AG20443 (cell line): ENCODE data around the gene EGFL7.

Source experiments
- DNase-seq: peaks from one replicate; pipeline ENCODE4 v3.0.0; 2012; ENCODE audit warnings: low spot score, mixed read lengths

Gene EGFL7

GRCh38 chr9:136673088-136673974 lies 10.6 kb downstream of the EGFL7 start:
- DNase-seq: no peak

DNA sequence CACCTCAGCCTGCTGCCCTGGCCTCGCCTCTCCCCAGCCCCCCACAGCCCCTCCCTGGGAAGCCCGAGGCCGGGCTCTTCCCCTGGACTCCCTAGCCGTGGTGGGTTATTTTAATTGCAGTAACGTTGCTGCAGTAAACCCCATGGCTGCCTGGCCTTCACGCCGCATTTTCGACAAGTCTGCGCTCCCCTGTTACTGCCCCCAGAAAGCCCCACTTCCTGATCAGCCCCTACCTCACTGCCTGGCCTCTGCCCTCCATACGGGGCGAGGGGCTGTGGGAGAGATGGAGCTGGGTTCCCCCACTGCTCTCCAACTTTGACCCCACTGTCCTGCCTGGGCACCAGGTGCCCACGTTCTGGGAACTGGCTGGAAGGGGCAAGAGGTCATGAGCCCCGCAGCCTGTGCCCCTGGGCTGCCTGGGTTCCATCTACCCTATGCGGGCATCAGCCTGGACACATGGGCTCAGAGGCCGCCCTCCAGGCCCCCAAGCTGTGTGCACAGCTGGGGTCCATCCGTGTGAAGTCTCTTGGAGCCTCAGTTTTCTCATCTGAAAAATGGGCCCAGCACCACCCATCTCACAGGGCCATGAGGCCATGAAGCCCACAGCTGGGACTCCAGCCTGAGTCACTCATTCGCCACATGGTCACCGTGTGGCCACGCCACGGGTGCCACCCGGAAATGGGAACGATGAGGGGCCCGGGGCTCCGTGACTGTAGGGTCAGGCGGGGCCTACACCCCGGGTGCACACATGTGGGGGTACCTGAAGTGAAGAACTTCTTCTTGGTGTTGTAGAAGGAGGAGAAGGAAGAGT lies 11.5 kb downstream of the EGFL7 start:
- no peak for DNase-seq

DNA sequence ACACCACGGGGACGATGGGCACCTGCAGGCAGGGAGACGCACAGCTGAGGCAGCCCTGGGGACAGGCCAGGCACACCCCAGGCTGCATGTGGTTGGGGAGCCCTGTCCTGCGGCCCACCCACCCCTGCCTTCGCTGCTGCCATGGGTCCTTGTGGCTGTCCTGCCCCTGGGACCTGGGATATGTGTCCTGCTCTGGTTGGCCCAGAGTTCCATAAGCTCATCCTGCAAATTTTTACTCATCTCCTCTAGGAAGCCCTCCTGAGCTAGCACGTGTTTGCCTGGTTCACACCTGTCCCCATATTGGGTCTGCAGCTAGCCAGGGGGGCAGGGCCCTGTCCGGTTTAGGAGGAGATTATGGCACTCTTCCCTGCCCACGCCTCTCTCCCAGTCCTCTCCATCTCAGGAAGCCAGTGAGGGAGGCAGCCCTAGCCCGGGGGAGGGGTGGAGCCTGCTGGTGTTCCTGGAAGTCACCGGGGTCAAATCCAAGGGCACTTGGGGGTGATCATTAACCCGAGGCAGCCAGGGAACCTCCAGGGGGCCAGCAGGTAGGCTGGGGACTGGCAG lies 12.2 kb downstream of the EGFL7 start:
- no peak for DNase-seq

DNA sequence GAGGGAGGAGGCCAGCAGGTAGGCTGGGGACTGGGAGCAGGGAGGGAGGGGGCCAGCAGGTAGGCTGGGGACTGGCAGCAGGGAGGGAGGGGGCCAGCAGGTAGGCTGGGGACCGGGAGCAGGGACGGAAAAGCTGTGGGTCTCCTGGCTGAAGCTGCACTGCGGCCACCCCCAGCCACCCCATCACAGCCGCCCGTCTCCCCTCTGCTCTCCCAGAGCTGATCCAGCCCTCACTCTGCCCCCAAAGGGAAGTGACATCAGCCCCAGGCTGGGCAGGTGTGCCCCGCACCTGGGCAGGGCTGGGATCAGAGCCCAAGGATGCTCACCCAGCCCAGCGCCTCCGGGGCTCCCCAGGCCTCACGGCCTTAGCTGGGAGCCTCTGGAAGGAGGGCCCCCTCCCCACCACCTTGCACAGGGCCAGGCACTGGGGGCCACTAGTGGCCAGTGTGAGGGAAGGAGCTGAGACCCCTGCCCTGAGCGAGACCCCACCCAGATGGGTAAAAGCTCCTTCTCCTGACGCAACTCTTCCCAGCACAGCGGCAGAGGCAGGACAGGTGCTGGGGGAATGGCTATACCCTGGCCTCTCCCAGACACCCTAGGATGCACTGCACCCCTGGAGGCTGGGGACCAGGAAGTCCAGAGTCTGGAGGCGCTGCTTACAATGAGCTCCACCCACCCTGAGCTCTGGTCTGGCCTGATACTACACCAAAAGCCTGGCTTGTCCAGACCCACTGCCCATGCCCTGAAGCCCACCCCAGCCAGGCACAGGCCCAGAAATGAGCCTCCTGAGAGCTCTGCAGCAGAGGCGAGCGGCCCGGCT lies 13.0 kb downstream of the EGFL7 start:
- no peak for DNase-seq

GRCh38 chr9:136676297-136676794 lies 13.6 kb downstream of the EGFL7 start:
- no peak for DNase-seq

DNA sequence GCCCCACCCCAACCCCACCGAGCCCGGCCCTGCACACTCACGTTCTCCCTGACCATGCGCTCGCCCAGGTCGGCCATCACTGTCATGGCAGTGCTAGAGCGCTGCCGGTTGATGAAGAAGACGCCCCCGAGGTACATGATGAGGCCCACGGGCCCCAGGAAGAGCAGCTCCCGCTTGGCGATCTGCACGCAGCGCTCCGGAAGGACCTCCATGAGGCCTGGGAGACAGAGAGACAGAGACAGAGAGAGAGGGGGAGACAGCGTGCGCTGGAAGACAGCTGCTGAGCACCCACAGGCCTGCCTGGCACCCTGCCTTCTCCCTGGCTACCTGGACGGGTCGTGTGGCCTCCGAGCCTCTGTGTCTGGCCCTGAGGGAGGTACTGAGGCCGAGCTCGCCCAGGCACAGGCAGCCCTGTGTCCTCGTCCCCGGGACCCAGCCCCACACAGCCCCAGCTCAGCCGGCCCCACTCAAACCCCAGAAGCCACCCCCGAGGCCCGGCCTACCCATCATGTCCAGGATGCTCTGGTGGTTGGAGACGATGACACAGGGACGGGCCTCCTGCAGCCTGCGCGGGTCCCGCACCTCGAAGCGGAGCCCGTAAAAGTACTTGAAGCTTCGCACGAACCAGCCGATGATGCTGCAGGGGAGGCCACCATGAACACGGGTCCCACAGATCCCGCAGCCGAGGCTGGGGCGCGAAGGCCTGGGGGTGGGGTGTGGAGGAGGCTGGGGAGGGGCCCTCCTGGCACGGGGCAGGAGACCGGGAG lies 14.4 kb downstream of the EGFL7 start:
- DNase-seq: no peak

DNA sequence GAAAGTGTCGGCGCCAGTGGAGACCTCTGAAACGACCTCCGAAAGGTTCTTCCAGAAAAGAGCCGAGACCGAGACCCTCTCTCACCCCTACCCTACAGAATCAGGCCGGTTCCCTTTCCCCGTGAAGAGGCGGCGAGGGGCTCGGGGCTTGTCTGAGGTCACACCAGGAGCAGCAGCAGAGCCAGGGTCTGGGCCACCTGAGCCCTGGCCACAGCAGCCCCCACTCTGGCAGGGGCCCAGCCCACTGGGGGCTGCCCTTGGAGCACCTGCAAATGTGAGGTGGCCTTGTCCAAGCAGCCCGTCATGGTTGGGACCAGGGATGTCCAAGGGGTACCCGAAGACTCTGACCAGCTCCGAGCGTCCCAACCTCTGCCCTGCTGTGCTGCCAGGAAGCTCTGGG lies 15.3 kb downstream of the EGFL7 start:
- DNase-seq: no peak

- no peak for DNase-seq
These were observed 15.9 kb downstream of the EGFL7 start for GRCh38 chr9:136678624-136679023.

DNA sequence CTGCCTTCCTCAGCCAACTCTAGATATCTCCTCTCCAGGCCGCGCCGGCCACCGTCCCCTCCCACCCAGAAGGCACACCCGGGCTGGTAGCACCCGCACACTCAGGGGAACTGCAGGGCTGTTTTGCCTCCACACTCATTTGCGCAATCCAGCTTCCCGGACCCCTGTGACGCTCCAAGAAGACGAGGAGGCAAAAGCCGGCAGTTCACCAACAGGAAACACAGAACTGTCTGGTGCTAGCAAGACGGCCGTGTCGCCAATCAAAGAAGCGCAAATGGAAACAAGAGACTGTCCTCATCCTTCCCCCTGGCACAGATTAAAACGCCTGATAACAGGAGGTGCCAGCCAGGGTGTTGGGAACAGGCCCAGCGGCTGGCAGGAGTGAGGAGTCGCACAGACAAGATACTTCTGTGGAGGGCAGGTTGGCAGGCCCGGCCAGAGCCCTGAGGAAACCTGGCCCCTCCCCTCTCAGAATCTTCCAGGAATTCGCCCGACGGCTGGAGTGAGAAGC lies 16.8 kb downstream of the EGFL7 start:
- no peak for DNase-seq

DNA sequence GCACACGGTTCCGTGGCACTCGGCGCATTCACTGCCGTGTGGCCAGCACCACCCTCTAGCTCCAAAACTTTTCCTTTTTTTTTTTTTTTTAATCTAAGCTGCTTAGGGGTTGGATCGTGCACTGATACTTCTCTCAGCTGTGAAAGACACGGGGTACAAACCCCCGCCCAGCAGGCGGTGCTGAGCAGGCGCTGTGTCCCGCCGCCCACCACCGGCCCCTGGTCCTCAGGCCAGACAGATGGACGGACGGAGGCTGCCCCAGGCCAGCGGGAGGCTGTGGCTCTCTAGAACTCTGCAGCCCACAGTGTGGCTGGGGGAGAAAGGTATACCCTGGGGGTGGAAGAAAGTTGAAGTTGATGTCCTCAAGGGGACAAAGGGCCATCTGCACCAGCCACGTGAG lies 18.3 kb downstream of the EGFL7 start:
- DNase-seq: no peak

- no peak for DNase-seq
These were observed 19.4 kb downstream of the EGFL7 start for GRCh38 chr9:136681945-136682699.

DNA sequence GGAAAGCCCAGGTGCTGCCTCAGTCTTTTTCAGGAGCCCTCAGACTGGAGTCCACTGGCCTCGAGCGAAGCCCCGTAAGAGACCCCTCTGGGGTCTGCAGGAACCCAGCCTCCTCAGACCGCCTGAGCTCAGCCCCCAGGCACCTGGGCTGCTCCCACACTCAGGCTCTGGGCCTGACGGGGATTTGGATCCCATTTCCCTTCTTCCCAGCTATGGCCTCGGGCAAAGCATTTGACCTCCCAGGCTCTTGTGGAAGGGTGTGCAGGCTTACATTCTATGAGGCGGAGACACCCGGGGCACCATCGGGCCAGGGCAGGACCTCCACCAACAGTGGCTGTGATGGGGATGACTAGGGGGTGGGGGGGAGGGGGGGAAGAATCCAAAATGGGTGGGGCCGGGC lies 20.0 kb downstream of the EGFL7 start:
- no peak for DNase-seq

GRCh38 chr9:136683173-136683745 lies 20.5 kb downstream of the EGFL7 start:
- DNase-seq: no peak

- DNase-seq: no peak
These were observed 21.0 kb downstream of the EGFL7 start for GRCh38 chr9:136683755-136684154.

- DNase-seq: no peak
These were observed 21.6 kb downstream of the EGFL7 start for GRCh38 chr9:136684339-136684738.

DNA sequence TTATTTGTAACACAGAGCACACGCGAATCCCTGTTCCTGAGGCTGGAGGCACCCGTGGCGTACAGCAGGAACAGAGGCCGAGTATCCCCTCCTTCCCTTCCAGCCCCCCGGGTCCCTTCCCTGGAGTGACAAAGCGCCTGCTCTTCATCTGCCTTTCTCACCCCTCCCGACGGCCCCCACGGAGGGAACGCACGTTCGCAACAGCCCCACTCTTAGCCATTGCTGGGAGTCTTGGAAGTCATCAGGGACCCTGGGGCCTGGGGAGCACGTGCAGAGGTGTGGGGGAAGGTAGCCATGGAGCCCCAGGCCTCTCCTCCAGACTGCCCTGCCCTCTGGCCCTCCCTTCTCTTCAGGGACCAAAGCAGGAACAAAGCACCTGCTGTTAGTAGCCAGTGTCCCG lies 22.1 kb downstream of the EGFL7 start:
- DNase-seq: no peak

DNA sequence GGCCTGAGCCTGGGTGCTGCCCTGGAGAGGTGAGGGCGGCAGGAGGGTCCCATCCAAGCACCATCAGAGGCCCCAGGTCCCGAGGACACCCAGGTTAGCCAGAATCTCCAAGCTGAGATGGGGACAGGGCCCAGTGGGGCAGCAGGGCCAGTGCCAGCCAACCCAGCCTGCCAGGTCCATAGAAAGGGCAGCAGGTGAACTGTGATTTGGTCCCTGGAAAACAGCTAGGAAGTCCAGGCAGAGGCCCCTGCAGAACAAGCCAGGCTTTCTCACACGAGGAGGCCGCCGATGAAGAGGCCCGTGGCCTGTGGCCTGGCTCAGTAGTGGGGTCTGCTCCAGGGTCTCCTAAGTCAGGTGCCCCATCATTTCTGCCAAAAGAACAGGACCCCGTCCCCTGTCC lies 22.5 kb downstream of the EGFL7 start:
- DNase-seq: no peak

DNA sequence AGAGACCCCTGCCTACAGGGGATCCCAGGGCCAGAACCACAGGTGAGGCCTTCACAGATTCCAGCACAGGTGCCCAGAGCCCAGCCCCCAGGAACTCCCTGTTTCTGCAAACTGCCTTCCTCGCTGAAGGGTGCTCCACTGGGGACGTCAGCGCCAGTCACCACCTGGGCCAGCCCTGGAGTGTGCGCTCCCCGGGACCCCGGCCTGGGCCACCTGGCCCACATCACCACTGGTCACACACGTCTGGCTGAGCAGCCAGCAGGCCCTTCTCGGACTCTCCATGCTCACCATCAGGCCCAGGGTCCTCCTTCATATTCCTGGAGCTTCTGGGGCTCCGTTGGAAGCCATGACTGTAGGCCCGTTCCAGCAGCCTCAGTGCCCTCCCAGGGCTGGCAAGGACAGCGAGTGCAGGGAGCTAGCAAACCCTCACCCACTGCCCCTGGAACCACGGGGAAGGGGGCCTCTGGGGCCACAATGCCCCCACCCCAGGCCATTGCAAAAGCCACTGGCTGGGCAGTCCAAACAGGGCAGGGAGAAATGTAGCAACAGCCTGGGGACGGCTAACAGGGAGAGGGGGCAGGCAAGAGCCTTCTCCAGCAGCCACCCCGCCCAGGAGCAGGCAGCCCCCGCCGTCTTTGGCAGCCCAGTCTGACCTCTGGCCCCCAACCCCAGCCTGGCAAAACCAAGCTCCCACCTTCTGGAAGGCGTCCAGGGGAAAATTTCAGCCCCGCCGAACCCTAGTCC lies 23.2 kb downstream of the EGFL7 start:
- peak; percentile 72 for DNase-seq

GRCh38 chr9:136686534-136686793 lies 23.7 kb downstream of the EGFL7 start:
- DNase-seq: no peak
